ENCODE measurements around the gene NR5A2. TPM values are rescaled to one million over a fixed set of nuclear protein-coding genes. Genes with fewer than 3 reads are reported as not detected.

The NR5A2 gene
- total and polyA plus RNA-seq, 10 of the 15 experiments (the other 5 are each of a cell fraction or from before 2014, with no cell fraction given), result 0.02 to 0.60 (median 0.15) TPM; not detected in 1

GRCh38 chr1:200154069-200154767 is 126.7 kb downstream of the NR5A2 start (continued):
- TF ChIP-seq KDM1A (IDR thresholded peaks at IDR 0.05; ENCODE audit: borderline replicate concordance) (no peak), ZNF622 (IDR thresholded peaks at IDR 0.05) (no peak), IRF4 (IDR thresholded peaks at IDR 0.05; ENCODE audit: low read depth, low read length) (no peak), RELA (IDR thresholded peaks at IDR 0.05; ENCODE audit: borderline replicate concordance, partially characterized antibody) (peak; percentile 52), USF1 (IDR thresholded peaks at IDR 0.05; ENCODE audit: borderline replicate concordance, extremely low read length, insufficient read depth, low read depth, low read length) (no peak), ZBTB11 (CRISPR knock-in tag; IDR thresholded peaks at IDR 0.05) (no peak), SREBF1 (IDR thresholded peaks at IDR 0.05; ENCODE audit: low read length) (no peak), ZNF384 (IDR thresholded peaks at IDR 0.05; ENCODE audit: borderline replicate concordance, low read depth, low read length) (no peak), EZH2 (IDR thresholded peaks at IDR 0.05; ENCODE audit: borderline replicate concordance, control insufficient read depth, low read depth, low read length) (no peak), BCL11A (IDR thresholded peaks at IDR 0.05; ENCODE audit: low read depth, low read length) (peak; percentile 29; the same call in 1 of the 2 replicates), CREB1 (IDR thresholded peaks at IDR 0.05; ENCODE audit: low read depth) (no peak), RCOR1 (conservative IDR thresholded peaks at IDR 0.05; ENCODE audit: low read depth, low read length) (no peak), REST (IDR thresholded peaks at IDR 0.05; ENCODE audit: low read depth, low read length) (no peak), CREM (IDR thresholded peaks at IDR 0.05; ENCODE audit: low read depth) (peak; percentile 29; the same call in 1 of the 2 replicates), ZBTB33 (IDR thresholded peaks at IDR 0.05) (no peak), PBX3 (IDR thresholded peaks at IDR 0.05; ENCODE audit: insufficient replicate concordance, low read depth, low read length) (no peak)

Measured in GM12878 (cell line).